Activated effector memory CD4-positive, alpha-beta T cell treated with anti-CD3 and anti-CD28 coated beads, Interleukin-2, amount 50 U/mL, for 16 hours (primary cell): ENCODE measurements around the gene RBMS2.

Experiments used
- DNase-seq: peaks from one replicate; pipeline ENCODE4 v3.0.0-alpha.2; 2020

Gene RBMS2

GRCh38 chr12:56589783-56590182 is 68.2 kb downstream of the RBMS2 start:
- DNase-seq = no peak

GRCh38 chr12:56590237-56590830 is 68.7 kb downstream of the RBMS2 start:
- no peak for DNase-seq

GRCh38 chr12:56591126-56591525 is 69.5 kb downstream of the RBMS2 start:
- DNase-seq = no peak

GRCh38 chr12:56591961-56592360 is 70.3 kb downstream of the RBMS2 start:
- DNase-seq = no peak

- peak; percentile 85 for DNase-seq
Observed at GRCh38 chr12:56593909-56594621, 72.4 kb downstream of the RBMS2 start.

GRCh38 chr12:56596815-56597214 is 75.2 kb downstream of the RBMS2 start:
- no peak for DNase-seq

GRCh38 chr12:56599041-56599440 is 77.4 kb downstream of the RBMS2 start:
- DNase-seq = no peak

GRCh38 chr12:56599797-56600196 is 78.2 kb downstream of the RBMS2 start:
- no peak for DNase-seq

- no peak for DNase-seq
Observed at GRCh38 chr12:56600753-56601152, 79.1 kb downstream of the RBMS2 start.

GRCh38 chr12:56601503-56601902 is 79.9 kb downstream of the RBMS2 start:
- DNase-seq = peak; percentile 69

GRCh38 chr12:56602239-56602638 is 80.6 kb downstream of the RBMS2 start:
- no peak for DNase-seq

GRCh38 chr12:56604355-56604754 is 82.7 kb downstream of the RBMS2 start:
- no peak for DNase-seq

- no peak for DNase-seq
Observed at GRCh38 chr12:56614627-56615026, 93.0 kb downstream of the RBMS2 start.

GRCh38 chr12:56616244-56616643 is 94.6 kb downstream of the RBMS2 start:
- DNase-seq = no peak

GRCh38 chr12:56616925-56617324 is 95.3 kb downstream of the RBMS2 start:
- no peak for DNase-seq

- no peak for DNase-seq
Observed at GRCh38 chr12:56622535-56622934, 100.9 kb downstream of the RBMS2 start.

- no peak for DNase-seq
Observed at GRCh38 chr12:56626701-56627100, 105.1 kb downstream of the RBMS2 start.

GRCh38 chr12:56628671-56629458 is 107.2 kb downstream of the RBMS2 start:
- peak; percentile 87 for DNase-seq

GRCh38 chr12:56629459-56630179 is 108.0 kb downstream of the RBMS2 start:
- DNase-seq = peak; percentile 82

GRCh38 chr12:56630180-56630632 is 108.6 kb downstream of the RBMS2 start, which contains the start of gene BAZ2A:
TSS of gene BAZ2A (minus strand) at chr12:56630326. CDS start at chr12:56617530, 12,796 bp downstream.
- peak; percentile 95 for DNase-seq

GRCh38 chr12:56631790-56632700 is 110.4 kb downstream of the RBMS2 start:
- peak; percentile 87 for DNase-seq
